ENCODE data around the gene PRSS50. TPM values are rescaled to one million over a fixed set of nuclear protein-coding genes. Genes with fewer than 3 reads are reported as not detected.

PRSS50 gene
- total RNA-seq, 1 experiment from 2014 or later: not detected

DNA sequence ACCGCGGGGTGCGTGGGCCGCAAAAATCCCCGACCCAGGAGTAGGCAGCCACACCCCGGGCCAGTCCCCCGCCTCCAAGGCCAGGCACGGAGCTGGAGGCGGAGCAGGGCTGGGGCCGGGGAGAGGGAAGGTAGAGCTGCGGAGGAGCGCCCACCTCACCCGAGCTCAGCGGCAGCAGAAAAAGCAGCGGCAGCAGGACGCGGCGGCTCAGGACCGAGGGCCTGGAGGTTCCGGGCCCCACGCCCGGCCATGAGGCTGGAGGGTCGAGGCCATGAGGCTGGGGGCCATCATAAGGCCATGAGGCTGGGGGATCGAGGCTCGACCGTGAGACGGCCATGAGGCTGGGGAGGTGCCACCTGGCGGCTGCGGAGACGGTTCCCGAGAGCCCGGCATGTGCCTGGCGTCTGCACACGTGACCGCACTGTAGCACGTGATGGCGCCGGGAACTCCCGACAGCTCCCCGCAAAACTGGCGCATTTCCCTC lies 32.9 kb upstream of the PRSS50 start:
- intact Hi-C loops (cut with micrococcal nuclease): no loop called here
- no peak overlapping the region for H3K27ac ChIP-seq (ENCODE audit: low read depth, low read length)
- no peak overlapping the region for H3K9ac ChIP-seq (ENCODE audit: low read length)
- H3K9me3 ChIP-seq (ENCODE audit: control insufficient read depth in 1 of 2, insufficient read depth in 1 of 2, low read depth in 1 of 2, low read length in 2 of 2): no peaks in the 10 kb centered on the region
- BruUV-seq (replicated peaks): no TSS peak
- no peak overlapping the region for H2AFZ ChIP-seq (ENCODE audit: low read depth, low read length, poor library complexity, severe bottlenecking)
- no peak overlapping the region for H3K4me3 ChIP-seq (replicated peaks in 1 of 2; ENCODE audit: low read depth in 1 of 2, low read length in 2 of 2)
- H3K27me3 ChIP-seq (ENCODE audit: insufficient read depth, low read length): no peaks in the 10 kb centered on the region
- DNase-seq (ENCODE audit: low read depth, low spot score) (no peak), ATAC-seq (no peak)
- no peak overlapping the region for H3K4me2 ChIP-seq (ENCODE audit: low read length)
- no peaks in the 10 kb centered on the region for H3K79me2 ChIP-seq (ENCODE audit: insufficient read depth, low read length)
- CTCF ChIA-PET: no interaction called here
- POLR2A ChIA-PET: no interaction called here
- H3K4me1 ChIP-seq (ENCODE audit: control insufficient read depth in 1 of 2, insufficient read depth in 2 of 2, low read length in 2 of 2): no peaks in the 10 kb centered on the region
- RAD21 ChIA-PET (ENCODE audit: low non-redundant PET in 1 of 2, low total read pairs in 2 of 2, uncharacterized antibody in 2 of 2, unreplicated experiment in 2 of 2): no interaction called here
- H3K36me3 ChIP-seq (ENCODE audit: control insufficient read depth in 1 of 2, insufficient read depth in 2 of 2, low read length in 2 of 2): no peaks in the 10 kb centered on the region
- TF ChIP-seq, protein P1, sequence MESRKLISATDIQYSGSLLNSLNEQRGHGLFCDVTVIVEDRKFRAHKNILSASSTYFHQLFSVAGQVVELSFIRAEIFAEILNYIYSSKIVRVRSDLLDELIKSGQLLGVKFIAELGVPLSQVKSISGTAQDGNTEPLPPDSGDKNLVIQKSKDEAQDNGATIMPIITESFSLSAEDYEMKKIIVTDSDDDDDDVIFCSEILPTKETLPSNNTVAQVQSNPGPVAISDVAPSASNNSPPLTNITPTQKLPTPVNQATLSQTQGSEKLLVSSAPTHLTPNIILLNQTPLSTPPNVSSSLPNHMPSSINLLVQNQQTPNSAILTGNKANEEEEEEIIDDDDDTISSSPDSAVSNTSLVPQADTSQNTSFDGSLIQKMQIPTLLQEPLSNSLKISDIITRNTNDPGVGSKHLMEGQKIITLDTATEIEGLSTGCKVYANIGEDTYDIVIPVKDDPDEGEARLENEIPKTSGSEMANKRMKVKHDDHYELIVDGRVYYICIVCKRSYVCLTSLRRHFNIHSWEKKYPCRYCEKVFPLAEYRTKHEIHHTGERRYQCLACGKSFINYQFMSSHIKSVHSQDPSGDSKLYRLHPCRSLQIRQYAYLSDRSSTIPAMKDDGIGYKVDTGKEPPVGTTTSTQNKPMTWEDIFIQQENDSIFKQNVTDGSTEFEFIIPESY (IDR thresholded peaks at IDR 0.05; ENCODE audit: extremely low read depth, insufficient replicate concordance, low read length): no peak
- TF ChIP-seq CBX3 (IDR thresholded peaks at IDR 0.05; ENCODE audit: low read depth) (no peak), SRF (IDR thresholded peaks at IDR 0.05; ENCODE audit: low read depth) (no peak), RAD21 (IDR thresholded peaks at IDR 0.05; ENCODE audit: low read depth) (no peak), ZNF274 (IDR thresholded peaks at IDR 0.05; ENCODE audit: low read depth, low read length) (no peak), EZH2 (IDR thresholded peaks at IDR 0.05) (no peak), YY1 (IDR thresholded peaks at IDR 0.05; ENCODE audit: extremely low read depth, insufficient replicate concordance, low read depth, low read length) (no peak), ZFX (IDR thresholded peaks at IDR 0.05) (no peak), EGR1 (IDR thresholded peaks at IDR 0.05; ENCODE audit: low read depth) (no peak), SP1 (IDR thresholded peaks at IDR 0.05; ENCODE audit: low read depth) (no peak), CEBPB (IDR thresholded peaks at IDR 0.05; ENCODE audit: low read depth) (no peak), POLR2A (IDR thresholded peaks at IDR 0.05; ENCODE audit: borderline replicate concordance, extremely low read depth, insufficient read depth, insufficient read length) (no peak)
- TF ChIP-seq, protein P2, sequence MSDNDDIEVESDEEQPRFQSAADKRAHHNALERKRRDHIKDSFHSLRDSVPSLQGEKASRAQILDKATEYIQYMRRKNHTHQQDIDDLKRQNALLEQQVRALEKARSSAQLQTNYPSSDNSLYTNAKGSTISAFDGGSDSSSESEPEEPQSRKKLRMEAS (IDR thresholded peaks at IDR 0.05): no peak
- H3K9me2 ChIP-seq (ENCODE audit: insufficient read depth): no peaks in the 10 kb centered on the region
- no peaks in the 10 kb centered on the region for H4K20me1 ChIP-seq (ENCODE audit: insufficient read depth)
